IMR-90 (cell line): ENCODE measurements around the gene RAPGEF5. TPM values are rescaled to one million over a fixed set of nuclear protein-coding genes. Genes with fewer than 3 reads are reported as not detected.

Experiments
- ATAC-seq: fragments of 200-7000 bp; cut with Tn5 transposase; 2 replicates; pipeline ENCODE4 v1.9.1; 2020; ENCODE audit warnings: low read depth, mild to moderate bottlenecking, moderate library complexity
- BruUV-seq: library from RNA; stranded (reverse); fragments of 400-500 nt; replicated peaks from 2 replicates; lab custom pipeline; 2021; lab: Mats Ljungman, UMichigan
- CTCF ChIA-PET: fragments of 300-600 bp; formaldehyde crosslinking; extraction: SDS; loops from one replicate; lab custom pipeline; 2021; ENCODE audit warnings: antibody characterized with exemption; lab: Yijun Ruan, JAX
- POLR2A ChIA-PET: fragments of 300-600 bp; sonication (Branson Sonifier 250); formaldehyde crosslinking; loops from one replicate; lab custom pipeline; 2022; ENCODE audit warnings: antibody characterized with exemption; ENCODE audit not compliant: unreplicated experiment; lab: Charles Lee
- DNase-seq: peaks from one replicate; pipeline ENCODE4 v3.0.0; 2013
- H2AFZ ChIP-seq: replicated peaks from 2 replicates; pipeline ENCODE3; 2013; ENCODE audit warnings: low read length, mild to moderate bottlenecking; ENCODE audit not compliant: poor library complexity
- H2AK5ac ChIP-seq: 2 replicates; pipeline ENCODE4 v1.6.1; 2013; ENCODE audit warnings: low read depth, low read length, inconsistent platforms
- H2AK9ac ChIP-seq: replicated peaks from 2 replicates; pipeline ENCODE3; 2013; ENCODE audit warnings: mild to moderate bottlenecking, low read depth, low read length, moderate library complexity; ENCODE audit not compliant: poor library complexity
- H2BK120ac ChIP-seq: 2 replicates; pipeline ENCODE4 v1.6.1; 2013; ENCODE audit warnings: low read depth, low read length, inconsistent platforms
- H2BK15ac ChIP-seq: 3 replicates; pipeline ENCODE4 v1.6.1; 2013; ENCODE audit warnings: low read depth, low read length, inconsistent platforms
- H2BK20ac ChIP-seq: 2 replicates; pipeline ENCODE4 v1.6.1; 2013; ENCODE audit warnings: low read depth, mild to moderate bottlenecking, inconsistent platforms, low read length, moderate library complexity
- H2BK5ac ChIP-seq: 2 replicates; pipeline ENCODE4 v1.6.1; 2013; ENCODE audit warnings: mild to moderate bottlenecking, low read depth, low read length, inconsistent platforms; ENCODE audit not compliant: poor library complexity, severe bottlenecking
- H3K14ac ChIP-seq: replicated peaks from 2 replicates; pipeline ENCODE4 v1.6.1; 2013; ENCODE audit warnings: low read depth, low read length, inconsistent platforms
- H3K18ac ChIP-seq: 2 replicates; pipeline ENCODE4 v1.6.1; 2013; ENCODE audit warnings: low read depth, low read length, control low read depth
- H3K23ac ChIP-seq: 2 replicates; pipeline ENCODE4 v1.6.1; 2013; ENCODE audit warnings: low read depth, low read length, inconsistent platforms
- H3K27ac ChIP-seq: 2 replicates; pipeline ENCODE4 v1.5.1; 2013; ENCODE audit warnings: mild to moderate bottlenecking, control low read depth, low read length; ENCODE audit not compliant: insufficient read depth
- H3K27me3 ChIP-seq: 2 replicates; pipeline ENCODE4 v1.6.1; 2013; ENCODE audit warnings: low read length; ENCODE audit not compliant: control insufficient read depth, insufficient read depth
- H3K36me3 ChIP-seq: 2 replicates; pipeline ENCODE4 v1.6.1; 2013; ENCODE audit warnings: low read length, mixed read lengths; ENCODE audit not compliant: control insufficient read depth, insufficient read depth
- H3K4ac ChIP-seq: 2 replicates; pipeline ENCODE4 v1.6.1; 2013; ENCODE audit warnings: low read depth, low read length, inconsistent platforms
- H3K4me1 ChIP-seq: 2 replicates; pipeline ENCODE4 v1.6.1; 2013; ENCODE audit warnings: low read length, mixed read lengths; ENCODE audit not compliant: control insufficient read depth, insufficient read depth
- H3K4me2 ChIP-seq: 2 replicates; pipeline ENCODE4 v1.6.1; 2013; ENCODE audit warnings: low read depth, mild to moderate bottlenecking, control low read depth, low read length, moderate library complexity
- H3K4me3 ChIP-seq: 2 replicates; pipeline ENCODE4 v1.5.1; 2013; ENCODE audit warnings: low read depth, mild to moderate bottlenecking, control low read depth, low read length, moderate library complexity; ENCODE audit not compliant: insufficient read depth
- H3K56ac ChIP-seq: 2 replicates; pipeline ENCODE4 v1.6.1; 2013; ENCODE audit warnings: low read length, inconsistent platforms; ENCODE audit not compliant: insufficient read depth; ENCODE audit errors: extremely low read depth
- H3K79me1 ChIP-seq, 2 experiments: 2 replicates each; pipeline ENCODE4 v1.6.1; 2013; ENCODE audit warnings: low read length in 2 of 2, inconsistent platforms in 1 of 2, low read depth in 1 of 2
- H3K9ac ChIP-seq: 2 replicates; pipeline ENCODE4 v1.6.1; 2013; ENCODE audit warnings: low read depth, low read length, control low read depth
- H3K9me1 ChIP-seq: 2 replicates; pipeline ENCODE4 v1.6.1; 2013; ENCODE audit warnings: low read length, inconsistent platforms; ENCODE audit not compliant: insufficient read depth
- H3K9me3 ChIP-seq: 2 replicates; pipeline ENCODE4 v1.6.1; 2013; ENCODE audit warnings: low read length; ENCODE audit not compliant: control insufficient read depth, insufficient read depth
- H4K20me1 ChIP-seq: 2 replicates; pipeline ENCODE4 v1.6.1; 2013; ENCODE audit warnings: low read length, inconsistent platforms; ENCODE audit not compliant: insufficient read depth
- H4K5ac ChIP-seq: 2 replicates; pipeline ENCODE4 v1.6.1; 2013; ENCODE audit warnings: mild to moderate bottlenecking, low read depth, low read length, control low read depth
- H4K8ac ChIP-seq, 2 experiments: 2 replicates each; pipeline ENCODE4 v1.6.1; 2013; ENCODE audit warnings: low read depth in 2 of 2, low read length in 2 of 2, control low read depth in 1 of 2, inconsistent platforms in 1 of 2
- H4K91ac ChIP-seq: 2 replicates; pipeline ENCODE4 v1.6.1; 2013; ENCODE audit warnings: low read depth, low read length, inconsistent platforms; ENCODE audit not compliant: insufficient read depth
- BHLHE40 ChIP-seq: fragments of 150-350 bp; IDR thresholded peaks from 2 replicates; pipeline ENCODE4 v1.6.1; 2016; ENCODE audit warnings: mild to moderate bottlenecking, low read depth, low read length
- CEBPB ChIP-seq: IDR thresholded peaks from 2 replicates; pipeline ENCODE4 v1.6.1; 2012; ENCODE audit warnings: low read depth, low read length, improper control_type of control experiment
- CHD1 ChIP-seq: IDR thresholded peaks from 2 replicates; pipeline ENCODE4 v1.6.1; 2012; ENCODE audit warnings: low read depth, low read length, improper control_type of control experiment
- CTCF ChIP-seq: conservative IDR thresholded peaks from 2 replicates; pipeline ENCODE4 v1.5.1; 2012; ENCODE audit warnings: mild to moderate bottlenecking, low read depth, low read length, improper control_type of control experiment
- ELK1 ChIP-seq: fragments of 150-350 bp; IDR thresholded peaks from 2 replicates; pipeline ENCODE4 v1.6.1; 2016; ENCODE audit warnings: low read depth, mild to moderate bottlenecking, low read length, moderate library complexity, borderline replicate concordance
- FOS ChIP-seq: fragments of 150-350 bp; IDR thresholded peaks from 2 replicates; pipeline ENCODE4 v1.6.1; 2016; ENCODE audit warnings: low read depth, low read length
- MAFK ChIP-seq: IDR thresholded peaks from 2 replicates; pipeline ENCODE4 v1.6.1; 2012; ENCODE audit warnings: low read depth, low read length, improper control_type of control experiment
- MAZ ChIP-seq: IDR thresholded peaks from 2 replicates; pipeline ENCODE4 v1.6.1; 2012; ENCODE audit warnings: low read depth, mild to moderate bottlenecking, low read length, improper control_type of control experiment, moderate library complexity, borderline replicate concordance
- MXI1 ChIP-seq: IDR thresholded peaks from 2 replicates; pipeline ENCODE4 v1.6.1; 2012; ENCODE audit warnings: low read depth, mild to moderate bottlenecking, low read length, moderate library complexity, borderline replicate concordance
- NFE2L2 ChIP-seq: fragments of 150-350 bp; IDR thresholded peaks from 2 replicates; pipeline ENCODE4 v1.6.1; 2016; ENCODE audit warnings: low read depth, mild to moderate bottlenecking, low read length
- POLR2A ChIP-seq: IDR thresholded peaks from 2 replicates; pipeline ENCODE4 v1.6.1; 2012; ENCODE audit warnings: mild to moderate bottlenecking, low read depth, low read length
- RAD21 ChIP-seq: IDR thresholded peaks from 2 replicates; pipeline ENCODE4 v1.6.1; 2012; ENCODE audit warnings: low read length, improper control_type of control experiment
- RCOR1 ChIP-seq: IDR thresholded peaks from 2 replicates; pipeline ENCODE4 v1.6.1; 2012; ENCODE audit warnings: mild to moderate bottlenecking, low read length, improper control_type of control experiment; ENCODE audit not compliant: insufficient replicate concordance
- RFX5 ChIP-seq: IDR thresholded peaks from 2 replicates; pipeline ENCODE4 v1.8.0; 2012; ENCODE audit warnings: low read depth, mild to moderate bottlenecking, low read length, moderate library complexity
- SMC3 ChIP-seq: fragments of 150-350 bp; IDR thresholded peaks from 2 replicates; pipeline ENCODE4 v1.6.1; 2016; ENCODE audit warnings: low read depth, mild to moderate bottlenecking, antibody characterized with exemption, low read length, moderate library complexity
- USF2 ChIP-seq: fragments of 150-350 bp; IDR thresholded peaks from 2 replicates; pipeline ENCODE4 v1.6.1; 2017; ENCODE audit warnings: mild to moderate bottlenecking, antibody characterized with exemption, low read length, low read depth
- WGBS, 2 experiments: methylation state at CpG; one replicate each; pipeline versions ENCODE4 v1.1.5 to v1.1.7; 2013; ENCODE audit warnings: missing lambda C conversion rate in 2 of 2; ENCODE audit not compliant: insufficient read length in 1 of 2; ENCODE audit errors: extremely low coverage in 2 of 2; 5-methylcytosine and 5-hydroxymethylcytosine counted together
- dilution Hi-C: fragments of 300-500 bp; cut with HindIII; formaldehyde crosslinking; loops from one replicate; pipeline ENCODE4 v1.14.3; 2018; ENCODE audit warnings: low sequenced_read_pairs; ENCODE audit not compliant: unreplicated experiment
- in situ Hi-C: fragments of 300-500 bp; cut with MboI; formaldehyde crosslinking; loops from 3 replicates; pipeline ENCODE4 v1.14.3; 2019; ENCODE audit warnings: low sequenced_read_pairs, inconsistent platforms, mixed read lengths
- intact Hi-C: fragments of 100-400 bp; cut with micrococcal nuclease; formaldehyde crosslinking; loops from 2 replicates; pipeline ENCODE4 v1.10.0; 2022
- polyA plus RNA-seq, 3 experiments: library from polyadenylated mRNA; depleted of rRNA; stranded (reverse); fragments of >200 nt; gene quantifications; 2 replicates each; pipeline ENCODE4 v1.2.3, GENCODE V29; 2012; ENCODE audit warnings: low replicate concordance in 1 of 3
- total RNA-seq: library from RNA; depleted of rRNA; stranded (reverse); fragments of >200 nt; gene quantifications from 2 replicates; pipeline ENCODE4 v1.2.3, GENCODE V29; 2012

Gene RAPGEF5
- total and polyA plus RNA-seq, 2 of the 4 experiments (the other 2 are of a cell fraction) = 0.05 to 0.18 TPM

GRCh38 chr7:22087861-22088260, 269.1 kb downstream of the RAPGEF5 start:
- DNase-seq = no peak
- dilution Hi-C loops = no loop called here
- 46% methylated on average over 6 of the region's 6 CpGs; no CpG with 5 or more reads in 1 of the 2 experiments for WGBS, 2 experiments

More at GRCh38 chr7:22087861-22088260, 269.1 kb downstream of the RAPGEF5 start:
- Histone ChIP-seq H3K4me1 (no peaks in the 10 kb centered on the region), H2BK5ac (no peak overlapping the region), H3K18ac (no peak overlapping the region), H2AK9ac (no peak overlapping the region), H2BK15ac (no peak overlapping the region), H3K9ac (no peak overlapping the region), H4K20me1 (no peaks in the 10 kb centered on the region), H3K14ac (no peak overlapping the region), H3K4me2 (no peak overlapping the region), H4K91ac (no peak overlapping the region), H2BK120ac (no peak overlapping the region), H3K4me3 (no peak overlapping the region), H3K9me3 (no peaks in the 10 kb centered on the region), H3K23ac (no peak overlapping the region), H3K56ac (no peak overlapping the region), H3K79me1 (no peaks in the 10 kb centered on the region), H4K8ac (no peak overlapping the region), H2AFZ (no peak overlapping the region), H4K5ac (no peak overlapping the region), H3K9me1 (no peaks in the 10 kb centered on the region), H2BK20ac (no peak overlapping the region), H3K36me3 (no peaks in the 10 kb centered on the region), H2AK5ac (no peak overlapping the region), H3K27ac (no peak overlapping the region), H3K4ac (no peak overlapping the region), H3K27me3 (0 out of 2 replicates have a peak, but pooled peaks cover 2% of the 10 kb centered on the region)
- BruUV-seq = no TSS peak
- ChIA-PET POLR2A (no interaction called here), CTCF (no interaction called here)
- no peak for TF ChIP-seq MXI1
- TF ChIP-seq BHLHE40 = no peak
- TF ChIP-seq CEBPB = no peak
- no peak for TF ChIP-seq MAFK
- no peak for TF ChIP-seq RCOR1
- TF ChIP-seq SMC3 = no peak
- no peak for TF ChIP-seq ELK1
- TF ChIP-seq POLR2A = no peak
- no peak for TF ChIP-seq NFE2L2
- no peak for TF ChIP-seq RFX5
- TF ChIP-seq MAZ = no peak
- no peak for TF ChIP-seq CHD1
- TF ChIP-seq USF2 = no peak
- TF ChIP-seq FOS = no peak
- TF ChIP-seq RAD21 = no peak
- TF ChIP-seq CTCF = no peak
- intact Hi-C loops = no loop called here
- in situ Hi-C loops = no loop called here
- no peak for ATAC-seq
